HG02973 (cell line): Measurements from ENCODE around the gene CCNH.

Experiments
- ATAC-seq: cut with Tn5 transposase; IDR thresholded peaks from one replicate; pipeline ENCODE4 v1.9.1; 2021; ENCODE audit warnings: moderate library complexity; ENCODE audit not compliant: unreplicated experiment

The CCNH gene

DNA sequence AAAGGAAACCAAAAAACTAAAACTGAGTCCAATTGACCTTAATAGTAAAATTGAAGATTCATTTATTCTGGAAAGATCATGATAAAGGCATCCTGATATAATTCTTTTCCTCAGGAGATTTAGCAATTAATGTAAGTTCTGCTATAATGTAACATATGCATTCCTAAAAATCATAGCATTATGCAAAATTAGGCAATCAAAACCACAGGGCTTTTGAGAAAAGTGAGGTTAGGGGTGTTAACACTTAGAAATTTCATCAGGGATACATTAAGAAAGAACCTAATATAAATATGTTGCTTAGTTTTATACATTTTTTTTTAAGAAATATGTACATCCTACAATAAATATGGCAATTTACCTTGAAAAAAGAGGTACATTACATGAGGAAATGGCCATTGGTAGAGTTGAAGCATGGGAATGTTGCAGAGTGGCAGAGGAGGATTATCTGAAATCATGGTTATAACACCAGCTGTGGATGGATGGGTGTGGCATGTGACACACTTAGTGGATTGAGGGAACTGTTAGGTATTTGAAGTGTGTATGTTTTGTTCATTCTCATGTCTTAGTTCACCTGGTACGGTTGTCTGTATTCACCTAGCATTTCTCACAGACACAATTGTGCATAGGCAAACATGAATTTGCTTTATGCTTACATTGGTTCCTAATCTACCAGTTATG is 51.1 kb downstream of the CCNH start:
- ATAC-seq = no peak

- ATAC-seq = no peak
Measured at GRCh38 chr5:87361031-87361445, 51.7 kb downstream of the CCNH start.

DNA sequence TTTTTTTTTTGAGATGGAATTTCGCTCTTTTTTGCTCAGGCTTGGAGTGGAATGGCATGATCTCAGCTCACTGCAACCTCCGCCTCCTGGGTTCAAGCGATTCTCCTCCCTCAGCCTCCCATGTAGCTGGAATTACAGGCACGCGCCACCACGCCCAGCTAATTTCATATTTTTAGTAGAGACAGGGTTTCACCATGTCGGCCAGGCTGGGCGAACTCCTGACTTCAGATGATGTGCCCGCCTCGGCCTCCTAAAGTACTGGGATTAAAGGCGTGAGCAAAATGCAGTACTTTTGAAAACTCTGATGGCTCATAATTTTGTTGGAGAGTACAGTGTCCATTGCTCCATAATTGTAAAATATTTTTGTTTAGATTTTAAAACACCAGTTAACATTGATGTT is 52.6 kb downstream of the CCNH start:
- no peak for ATAC-seq

DNA sequence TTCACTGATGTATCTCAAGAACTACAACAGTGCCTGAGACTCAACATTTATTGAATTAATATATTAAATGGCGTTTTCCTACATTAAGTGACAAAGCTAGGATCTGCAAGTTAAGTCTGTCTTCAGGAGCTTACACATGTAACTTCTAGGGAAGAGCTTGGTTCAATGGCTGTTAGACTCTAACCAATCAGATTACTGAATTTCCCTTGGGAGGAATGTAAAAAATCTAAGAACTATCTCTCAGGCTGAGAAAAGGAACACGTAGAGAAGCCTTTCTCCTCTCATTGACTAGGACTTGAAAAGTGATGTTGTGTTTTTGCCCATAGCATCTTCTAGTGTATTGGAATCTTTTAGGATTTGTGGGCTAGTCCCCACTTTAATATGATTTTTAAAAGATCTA is 53.6 kb downstream of the CCNH start:
- no peak for ATAC-seq

GRCh38 chr5:87354496-87354895 is 58.2 kb downstream of the CCNH start:
- ATAC-seq = peak; percentile 85

- no peak for ATAC-seq
Measured at GRCh38 chr5:87347841-87348240, 64.9 kb downstream of the CCNH start.

- no peak for ATAC-seq
Measured at GRCh38 chr5:87347272-87347671, 65.5 kb downstream of the CCNH start.
